Panc1 (cell line): ENCODE data around the gene KRT4. TPM values are rescaled to one million over a fixed set of nuclear protein-coding genes. Genes with fewer than 3 reads are reported as not detected.

Experiments used
- ATAC-seq: fragments of 200-7000 bp; cut with Tn5 transposase; 2 replicates; pipeline ENCODE4 v1.9.1; 2020; ENCODE audit warnings: mild to moderate bottlenecking, moderate library complexity
- BruUV-seq: library from RNA; stranded (reverse); fragments of 400-500 nt; replicated peaks from 2 replicates; lab custom pipeline; 2021; lab: Mats Ljungman, UMichigan
- CTCF ChIA-PET: fragments of 300-600 bp; sonication (Branson Sonifier 250); formaldehyde crosslinking; loops from one replicate; lab custom pipeline; 2022; ENCODE audit warnings: antibody characterized with exemption; lab: Charles Lee
- POLR2A ChIA-PET: fragments of 300-600 bp; sonication (Branson Sonifier 250); formaldehyde crosslinking; loops from one replicate; lab custom pipeline; 2022; ENCODE audit warnings: antibody characterized with exemption; lab: Charles Lee
- DNase-seq: peaks from one replicate; pipeline ENCODE4 v3.0.0-alpha.2; 2010; ENCODE audit warnings: low read depth, low spot score
- H3K27ac ChIP-seq: 2 replicates; pipeline ENCODE4 v1.5.1; 2011; ENCODE audit warnings: mild to moderate bottlenecking, low read length, inconsistent platforms
- H3K27me3 ChIP-seq: fragments of 200-500 bp; sonication (Bioruptor generic); 2 replicates; pipeline ENCODE4 v1.6.0; 2014; ENCODE audit warnings: low read length, inconsistent platforms; ENCODE audit not compliant: control insufficient read depth, insufficient read depth
- H3K36me3 ChIP-seq: fragments of 200-500 bp; sonication (Bioruptor generic); 2 replicates; pipeline ENCODE4 v1.5.1; 2014; ENCODE audit warnings: inconsistent platforms, mild to moderate bottlenecking, low read length, moderate library complexity; ENCODE audit not compliant: control insufficient read depth, insufficient read depth
- H3K4me1 ChIP-seq: 2 replicates; pipeline ENCODE4 v1.5.1; 2011; ENCODE audit warnings: inconsistent platforms, mild to moderate bottlenecking, low read length, moderate library complexity; ENCODE audit not compliant: control insufficient read depth, insufficient read depth
- H3K4me3 ChIP-seq, 2 experiments: 2 replicates each; pipeline ENCODE4 v1.5.1; 2011 to 2012; ENCODE audit warnings: low read depth in 2 of 2, low read length in 2 of 2, mild to moderate bottlenecking in 2 of 2, inconsistent platforms in 1 of 2, moderate library complexity in 1 of 2
- H3K9me3 ChIP-seq: fragments of 200-500 bp; sonication (Bioruptor generic); 2 replicates; pipeline ENCODE4 v1.5.1; 2014; ENCODE audit warnings: low read depth, mild to moderate bottlenecking, inconsistent platforms, low read length, moderate library complexity; ENCODE audit not compliant: control insufficient read depth, insufficient read depth
- CTCF ChIP-seq: fragments of 450-650 bp; IDR thresholded peaks from 2 replicates; pipeline ENCODE4 v1.5.1; 2017; ENCODE audit warnings: mild to moderate bottlenecking
- POLR2AphosphoS5 ChIP-seq: IDR thresholded peaks from 2 replicates; pipeline ENCODE4 v1.6.1; 2012; ENCODE audit warnings: mild to moderate bottlenecking, low read depth, low read length, moderate library complexity
- REST ChIP-seq, 2 experiments: IDR thresholded peaks; 2 replicates each; pipeline ENCODE4 v1.6.1; 2011 to 2012; ENCODE audit warnings: low read depth in 2 of 2, control low read depth in 1 of 2, low read length in 1 of 2, mild to moderate bottlenecking in 1 of 2, moderate library complexity in 1 of 2; ENCODE audit not compliant: insufficient read depth in 1 of 2
- SIN3A ChIP-seq: IDR thresholded peaks from 2 replicates; pipeline ENCODE4 v1.6.1; 2012; ENCODE audit warnings: low read depth, mild to moderate bottlenecking, low read length, moderate library complexity, borderline replicate concordance; ENCODE audit not compliant: insufficient read depth
- TCF7L2 ChIP-seq: IDR thresholded peaks from 2 replicates; pipeline ENCODE4 v1.6.1; 2011; ENCODE audit warnings: mild to moderate bottlenecking, low read depth, low read length, inconsistent platforms
- in situ Hi-C: cut with HindIII; loops from 2 replicates; pipeline ENCODE4 v1.10.0; 2016; ENCODE audit warnings: low sequenced_read_pairs, low pct_unique_long_range_greater_than_20kb
- intact Hi-C: fragments of 100-400 bp; cut with micrococcal nuclease; formaldehyde crosslinking; loops from one replicate; pipeline ENCODE4 v1.10.0; 2022; ENCODE audit not compliant: unreplicated experiment
- total RNA-seq: library from RNA; stranded (reverse); gene quantifications from one replicate; pipeline ENCODE4 v1.2.1, GENCODE V29; 2021; ENCODE audit not compliant: unreplicated experiment

KRT4 gene
- total RNA-seq, 1 experiment from 2014 or later: 0.15 TPM

GRCh38 chr12:52765702-52766101 is 48.2 kb downstream of the KRT4 start:
- no peak overlapping the region for H3K4me3 ChIP-seq
- DNase-seq (no peak), ATAC-seq (no peak)
- BruUV-seq: no TSS peak
- H3K27ac ChIP-seq: no peak overlapping the region
- no peaks in the 10 kb centered on the region for H3K4me1 ChIP-seq
- H3K36me3 ChIP-seq: no peaks in the 10 kb centered on the region
- CTCF ChIA-PET: interaction anchor here (0.6 kb wide), 1 partner anchor 630 kb away, joined by 3 read pairs; no protein-coding TSS in a partner anchor
- intact Hi-C loops: no loop called here
- in situ Hi-C loops: no loop called here
- H3K9me3 ChIP-seq: 0 out of 2 replicates have a peak, but pooled peaks cover 7% of the 10 kb centered on the region
- POLR2A ChIA-PET: no interaction called here
- no peak for TF ChIP-seq CTCF
- no peak for TF ChIP-seq SIN3A
- peaks cover 4% of the 10 kb centered on the region for H3K27me3 ChIP-seq

GRCh38 chr12:52763991-52764390 is 49.9 kb downstream of the KRT4 start:
- BruUV-seq: no TSS peak
- in situ Hi-C loops: no loop called here

GRCh38 chr12:52763036-52763659 is 50.8 kb downstream of the KRT4 start:
- in situ Hi-C loops (no loop called here), intact Hi-C loops (no loop called here)
- no peak for ATAC-seq
- POLR2A ChIA-PET: no interaction called here
- Histone ChIP-seq H3K27me3 (peaks cover 4% of the 10 kb centered on the region), H3K4me3 (no peak overlapping the region), H3K27ac (no peak overlapping the region), H3K4me1 (no peaks in the 10 kb centered on the region), H3K9me3 (0 out of 2 replicates have a peak, but pooled peaks cover 10% of the 10 kb centered on the region), H3K36me3 (no peaks in the 10 kb centered on the region)
- TF ChIP-seq REST (IDR thresholded peaks at IDR 0.05; ENCODE audit: insufficient read depth in 1 of 2, low read depth in 2 of 2, low read length in 1 of 2) (no peak), TCF7L2 (no peak), POLR2AphosphoS5 (no peak), SIN3A (no peak), CTCF (no peak)
- no peak for DNase-seq
- CTCF ChIA-PET: no interaction called here
- no TSS peak for BruUV-seq

More at GRCh38 chr12:52763991-52764390, 49.9 kb downstream of the KRT4 start:
- CTCF ChIA-PET: interaction anchor here (0.6 kb wide), 1 partner anchor 182 kb away, joined by 3 read pairs; no protein-coding TSS in a partner anchor
- POLR2A ChIA-PET: no interaction called here
- Histone ChIP-seq H3K4me1 (no peaks in the 10 kb centered on the region), H3K36me3 (no peaks in the 10 kb centered on the region), H3K27me3 (peaks cover 4% of the 10 kb centered on the region), H3K27ac (no peak overlapping the region), H3K9me3 (0 out of 2 replicates have a peak, but pooled peaks cover 10% of the 10 kb centered on the region), H3K4me3 (no peak overlapping the region)
- DNase-seq: no peak
- no peak for ATAC-seq
- intact Hi-C loops: no loop called here
- TF ChIP-seq POLR2AphosphoS5: no peak
- no peak for TF ChIP-seq TCF7L2
